Measurements from ENCODE around the gene NPLOC4. TPM values are rescaled to one million over a fixed set of nuclear protein-coding genes. Genes with fewer than 3 reads are reported as not detected.
A peak's percentile ranks its signal among the peaks of the same experiment; 100 is the strongest.

Gene NPLOC4
- polyA plus RNA-seq, 4 donors = 53.1 to 60.3 (median 57.2) TPM

- no peak for DNase-seq (ENCODE audit: low read depth in 4 of 4, low spot score in 3 of 4)
Observed at GRCh38 chr17:81526662-81527571, 110.0 kb downstream of the NPLOC4 start.

- DNase-seq (ENCODE audit: low read depth in 4 of 4, low spot score in 3 of 4) = no peak
Observed at GRCh38 chr17:81524865-81525159, 112.1 kb downstream of the NPLOC4 start.

DNA sequence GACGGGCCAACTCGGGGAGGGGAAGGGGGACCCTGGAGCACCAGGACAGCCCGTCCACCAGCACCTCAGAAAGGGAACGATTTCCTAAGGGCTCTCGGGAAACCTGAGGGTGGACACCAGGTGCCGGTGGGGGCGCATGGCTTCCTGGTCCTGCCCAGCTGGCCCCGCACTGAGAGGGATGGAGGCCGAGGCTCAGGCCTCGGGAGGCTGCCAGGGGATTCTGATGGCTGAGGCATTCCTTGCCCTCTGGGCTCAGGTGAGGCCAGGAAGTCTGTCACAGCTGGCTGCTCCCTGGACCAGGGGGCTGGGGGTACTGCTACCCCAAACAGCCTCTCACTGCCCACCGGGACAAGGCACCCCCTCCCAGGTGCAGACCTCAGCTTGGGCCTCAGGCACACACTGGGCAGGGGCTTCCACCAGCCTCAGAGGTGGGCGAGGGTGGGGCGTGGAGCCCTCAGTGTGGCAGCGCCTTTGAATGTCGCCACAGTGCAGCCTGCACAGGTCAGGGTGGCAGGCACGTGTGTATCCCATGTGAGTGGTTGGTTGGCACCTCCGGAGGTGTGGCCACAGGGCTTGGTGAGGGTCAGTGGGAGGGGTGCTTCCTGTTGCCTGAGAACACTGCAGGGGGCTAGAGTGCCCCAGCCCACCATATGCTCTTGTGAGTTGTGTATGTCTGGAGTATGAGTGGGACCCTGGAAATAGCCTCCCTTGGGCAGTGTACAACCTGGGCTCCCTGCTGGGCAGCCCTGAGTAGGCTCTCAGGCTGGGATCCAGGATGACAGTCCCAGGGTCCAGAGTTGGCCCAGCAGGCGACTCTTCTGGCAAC, 112.7 kb downstream of the NPLOC4 start:
- no peak for DNase-seq (ENCODE audit: low read depth in 4 of 4, low spot score in 3 of 4)

DNA sequence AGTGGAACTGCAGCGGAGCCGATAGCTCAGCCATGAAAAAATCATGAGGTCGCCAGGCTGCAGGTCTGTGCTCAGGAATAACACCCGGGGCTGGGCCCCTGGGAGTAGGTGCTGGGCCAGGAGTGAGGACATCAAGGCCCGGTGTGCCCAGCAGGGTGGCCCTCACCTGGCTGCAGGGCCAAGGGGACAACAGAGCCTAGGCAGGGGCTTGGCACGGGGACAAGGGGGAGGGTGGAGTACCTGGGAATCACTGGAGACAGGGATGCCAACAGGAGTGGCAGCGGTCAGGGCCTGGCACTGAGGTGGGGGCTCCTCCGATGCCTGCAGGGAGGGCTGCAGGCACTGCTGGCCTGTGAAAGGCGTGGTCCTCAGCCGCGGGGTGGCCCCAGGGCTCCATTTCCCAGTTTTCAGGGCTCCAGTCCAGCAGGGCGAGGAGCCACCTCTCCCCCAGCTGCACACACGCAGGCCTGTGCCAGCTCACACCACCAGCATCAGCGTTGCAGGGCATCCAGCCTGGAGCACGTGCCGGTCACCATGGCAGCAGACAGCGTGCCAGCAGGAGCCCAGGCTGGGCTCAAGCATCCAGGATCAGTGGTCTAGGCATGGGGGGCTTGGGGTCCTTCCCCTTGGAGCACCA, 113.4 kb downstream of the NPLOC4 start:
- DNase-seq (ENCODE audit: low read depth in 4 of 4, low spot score in 3 of 4) = no peak

DNA sequence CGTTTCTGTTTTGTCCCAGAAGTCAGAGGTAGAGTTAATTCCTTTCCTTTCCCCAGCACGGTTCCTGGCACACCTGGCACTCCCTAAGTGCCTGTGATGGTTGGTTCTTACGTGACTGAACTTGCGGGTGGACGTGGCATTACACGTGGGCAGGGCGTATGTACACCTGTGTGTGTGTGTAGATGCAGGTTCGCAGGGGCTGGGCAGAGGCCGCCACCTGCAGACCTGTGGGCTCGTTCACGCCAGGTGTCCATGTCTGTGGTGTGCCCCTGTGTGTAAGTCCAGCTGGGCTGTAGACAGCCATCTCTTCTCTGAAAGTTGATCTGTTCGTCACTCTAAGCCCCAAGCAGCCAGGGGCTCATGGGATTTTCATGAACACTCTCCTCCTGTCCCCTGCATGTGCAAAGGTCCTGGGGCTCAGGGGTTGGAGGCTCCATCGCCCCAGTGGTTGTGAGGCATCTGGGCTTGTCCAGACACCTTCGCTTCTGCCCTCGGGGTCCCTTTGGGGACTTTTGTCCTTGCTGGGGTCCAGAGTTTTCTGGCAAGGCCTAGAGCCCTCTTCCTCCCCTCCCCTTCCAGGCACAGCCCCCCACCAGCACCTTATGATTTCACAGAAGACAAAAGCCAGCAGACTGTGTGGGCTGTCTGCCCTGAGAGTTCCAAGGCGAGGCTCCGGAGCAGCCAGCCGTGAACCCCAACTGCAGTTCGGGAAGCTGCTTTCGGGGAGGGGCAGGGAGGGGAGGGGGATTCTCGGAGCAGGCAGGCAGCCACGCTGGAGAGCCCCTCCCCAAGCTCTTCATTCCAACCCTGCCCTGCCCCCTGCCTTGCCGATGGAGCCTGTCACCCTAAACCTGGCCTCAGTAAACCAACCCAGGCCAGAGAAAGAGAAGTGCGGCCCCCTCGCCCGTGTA, 114.2 kb downstream of the NPLOC4 start:
- DNase-seq (ENCODE audit: low read depth in 4 of 4, low spot score in 3 of 4) = peak in 2 of 4 donors; percentile 74 to 80

- no peak for DNase-seq (ENCODE audit: low read depth in 4 of 4, low spot score in 3 of 4)
Observed at GRCh38 chr17:81520021-81520901, 116.7 kb downstream of the NPLOC4 start.

GRCh38 chr17:81519284-81520020, 117.5 kb downstream of the NPLOC4 start:
- no peak for DNase-seq (ENCODE audit: low read depth in 4 of 4, low spot score in 3 of 4)

- no peak for DNase-seq (ENCODE audit: low read depth in 4 of 4, low spot score in 3 of 4)
Observed at GRCh38 chr17:81518785-81519283, 118.1 kb downstream of the NPLOC4 start.

DNA sequence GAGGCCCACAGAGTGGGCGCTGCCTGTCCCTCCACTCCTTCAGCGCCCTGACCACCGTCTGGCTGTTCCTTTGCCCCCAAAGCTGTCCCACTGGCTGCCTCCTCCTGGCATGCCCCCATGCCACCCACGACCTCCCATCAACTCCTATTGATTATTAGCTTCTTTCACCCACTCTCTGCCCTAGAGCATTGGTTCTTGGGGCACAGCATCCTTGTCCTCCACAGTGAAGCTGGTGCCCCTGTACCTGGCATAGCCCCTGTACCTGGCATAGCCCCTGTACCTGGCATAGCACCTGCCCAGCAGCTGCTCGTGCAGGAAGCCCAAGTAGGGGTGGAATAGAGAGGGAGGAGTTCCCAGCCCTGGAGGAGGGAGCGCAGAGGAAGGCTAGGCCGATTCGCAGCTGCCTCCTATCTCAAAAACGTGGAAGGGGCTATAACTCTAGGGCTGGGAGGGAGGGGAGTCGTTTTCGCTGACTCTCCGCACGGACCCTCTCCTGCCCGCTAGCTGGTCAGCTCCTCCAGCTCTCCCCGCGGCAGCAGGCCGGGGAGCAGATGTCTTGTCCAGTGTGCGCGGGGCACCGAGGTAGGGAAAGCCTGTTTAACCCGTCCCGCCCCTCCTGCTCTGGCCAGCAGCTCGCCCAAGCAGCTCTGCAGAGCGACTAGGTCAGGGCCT, 118.7 kb downstream of the NPLOC4 start:
- no peak for DNase-seq (ENCODE audit: low read depth in 4 of 4, low spot score in 3 of 4)

DNA sequence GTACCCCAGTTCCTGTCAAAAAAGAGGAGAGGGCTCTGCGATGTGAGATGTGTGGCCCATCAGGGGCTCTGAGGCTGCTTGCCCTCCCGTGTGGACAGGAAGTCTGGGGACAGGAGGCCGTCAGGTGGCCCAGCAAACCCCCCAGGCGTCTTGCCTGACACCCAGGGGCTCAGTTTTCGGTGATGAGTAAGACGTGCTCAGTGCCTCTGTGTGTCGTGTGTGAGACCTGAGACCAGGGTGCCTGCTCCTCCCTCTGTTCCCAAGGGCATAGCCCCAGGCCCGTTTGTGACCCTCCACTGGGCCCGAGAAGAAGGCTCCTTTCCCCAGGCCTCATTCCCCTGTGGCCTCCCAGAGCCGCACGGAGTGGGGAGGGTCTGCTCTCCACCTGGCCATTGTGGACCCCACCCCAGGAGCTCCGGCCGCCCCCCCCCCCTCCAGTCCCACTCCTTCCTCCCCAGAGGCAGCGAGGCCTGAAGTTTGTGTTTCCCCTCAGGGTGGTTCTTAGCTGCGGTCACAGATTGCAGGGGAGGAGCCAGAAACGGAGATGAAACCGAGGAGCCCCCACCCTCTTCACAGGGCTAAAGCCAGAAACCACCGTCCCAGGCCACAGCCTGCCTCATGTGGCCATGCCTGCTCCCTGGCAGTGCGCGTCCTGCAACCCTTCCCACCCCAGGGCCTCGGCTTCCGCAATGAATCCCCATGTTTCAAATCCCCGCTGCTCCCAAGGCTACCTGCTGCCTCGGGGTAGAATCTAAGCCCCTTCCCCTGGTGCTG, 119.4 kb downstream of the NPLOC4 start:
- DNase-seq (ENCODE audit: low read depth in 4 of 4, low spot score in 3 of 4) = no peak

DNA sequence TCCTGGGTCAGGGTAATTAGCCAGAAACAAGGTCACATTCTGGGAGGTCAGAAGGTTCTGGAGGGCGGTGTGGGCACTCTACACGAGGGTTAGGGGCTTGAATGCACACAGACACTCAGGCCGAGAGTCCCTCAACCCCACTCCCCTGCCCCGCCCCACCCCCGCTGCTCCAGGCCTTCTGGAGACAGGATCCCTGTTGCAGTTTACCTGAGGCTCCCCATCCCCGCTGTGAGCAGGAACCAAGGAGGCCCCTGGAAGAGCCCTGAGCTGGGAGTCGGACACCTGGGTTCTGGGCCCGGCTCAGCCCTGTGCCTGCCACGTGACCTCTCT, 119.9 kb downstream of the NPLOC4 start:
- no peak for DNase-seq (ENCODE audit: low read depth in 4 of 4, low spot score in 3 of 4)

- no peak for DNase-seq (ENCODE audit: low read depth in 4 of 4, low spot score in 3 of 4)
Observed at GRCh38 chr17:81516439-81516838, 120.5 kb downstream of the NPLOC4 start.

DNA sequence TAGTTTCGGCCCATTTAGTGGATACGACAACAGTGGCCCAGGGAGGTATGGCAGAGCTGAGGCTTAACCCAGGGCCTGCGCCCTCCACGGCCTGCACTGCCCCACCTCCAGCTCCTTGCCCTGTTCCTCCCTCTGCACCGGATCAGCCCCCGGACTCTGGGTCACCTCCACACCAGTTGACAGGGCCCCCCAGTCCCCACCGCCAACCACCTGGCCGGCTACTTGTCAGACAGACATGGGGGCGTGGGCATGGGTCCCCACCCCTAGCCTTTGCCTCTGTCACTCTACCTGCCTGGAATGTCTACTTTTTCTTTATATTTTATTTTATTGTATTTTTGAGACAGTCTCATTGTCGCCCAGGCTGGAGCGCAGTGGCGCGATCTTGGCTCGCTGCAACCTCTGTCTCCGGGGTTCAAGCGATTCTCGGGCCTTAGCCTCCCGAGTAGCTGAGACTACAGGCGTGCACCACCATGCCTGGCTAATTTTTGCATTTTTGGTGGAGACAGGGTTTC, 121.3 kb downstream of the NPLOC4 start:
- no peak for DNase-seq (ENCODE audit: low read depth in 4 of 4, low spot score in 3 of 4)

DNA sequence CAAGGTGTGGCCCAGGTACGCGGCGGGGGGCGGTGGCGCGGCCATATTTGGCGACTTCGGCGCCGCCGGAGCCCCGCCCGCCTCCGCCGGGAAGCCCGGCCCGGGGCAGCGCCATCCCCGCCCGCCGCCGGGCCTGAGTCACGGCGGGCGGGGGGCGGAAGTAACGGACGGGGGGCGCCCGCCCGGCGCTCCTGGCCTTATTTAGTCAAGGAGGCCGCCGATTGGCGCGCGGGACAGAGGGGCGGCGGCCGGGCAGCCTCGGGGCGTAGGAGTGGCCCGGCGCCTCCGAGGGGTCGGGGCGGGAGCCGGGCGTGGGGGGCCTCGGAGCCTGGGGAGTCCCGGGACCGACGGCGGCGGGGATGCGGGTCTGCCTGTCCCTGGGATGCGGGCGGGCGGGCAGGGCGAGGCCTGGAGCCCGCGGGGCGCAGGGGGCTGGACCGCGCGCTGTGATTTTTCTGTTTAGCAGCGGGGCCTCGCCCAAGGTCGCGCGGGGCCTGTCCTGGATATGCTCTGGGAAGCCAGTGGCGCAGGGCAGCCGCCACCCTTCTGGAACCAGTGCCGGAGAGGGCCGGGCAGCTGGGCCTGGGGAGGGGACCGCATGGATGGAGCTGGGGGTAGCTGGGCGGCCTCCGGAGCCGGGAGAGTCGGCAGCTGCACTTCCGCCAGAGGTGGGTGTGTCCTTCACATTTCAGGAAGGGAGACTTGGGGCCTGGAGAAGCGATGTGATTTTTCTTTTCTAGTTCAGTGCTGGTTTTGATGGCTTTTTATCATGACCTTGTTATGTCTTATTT, 122.0 kb downstream of the NPLOC4 start:
- DNase-seq (ENCODE audit: low read depth in 4 of 4, low spot score in 3 of 4) = peak in 1 of 4 donors; percentile 65

GRCh38 chr17:81514489-81514738, 122.5 kb downstream of the NPLOC4 start:
- no peak for DNase-seq (ENCODE audit: low read depth in 4 of 4, low spot score in 3 of 4)

DNA sequence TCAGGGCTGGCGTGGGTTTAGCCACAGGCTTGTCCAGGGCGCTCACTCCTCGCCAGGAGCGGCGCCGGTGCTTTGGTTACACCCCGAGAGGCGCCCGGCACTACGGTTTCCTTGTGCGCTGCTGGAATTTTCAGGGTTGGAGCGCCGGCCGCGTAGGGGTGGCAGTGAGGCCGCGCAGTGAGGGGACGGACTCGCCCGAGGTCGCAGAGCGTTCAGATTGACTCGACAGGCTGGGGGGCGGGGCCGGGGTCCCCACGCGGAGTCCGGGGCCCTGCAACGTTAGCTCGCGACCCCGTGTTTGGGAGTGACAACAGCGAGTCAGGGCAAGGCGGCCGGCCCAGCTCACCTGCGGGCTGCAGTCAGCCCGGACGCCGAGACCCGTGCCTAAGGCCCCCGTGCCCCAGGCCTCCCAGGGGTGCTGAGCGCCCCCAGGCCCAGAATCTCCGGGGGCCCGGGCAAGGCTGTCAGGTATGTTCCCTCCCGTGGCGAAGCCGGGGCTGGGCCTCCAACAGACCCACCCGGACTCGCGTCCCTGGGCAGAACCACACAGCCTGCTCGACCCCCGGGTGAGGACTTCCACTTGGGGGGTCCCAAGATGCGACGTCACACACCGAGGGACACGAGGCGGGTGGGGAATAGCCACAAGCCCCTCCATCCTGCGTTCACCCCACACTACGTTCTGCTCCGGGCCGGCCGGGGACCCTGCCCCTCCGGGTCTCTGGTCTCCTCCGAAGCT, 123.0 kb downstream of the NPLOC4 start:
- no peak for DNase-seq (ENCODE audit: low read depth in 4 of 4, low spot score in 3 of 4)

Measured in right renal pelvis (tissue), 4 donors.